Measurements from ENCODE around the gene CREBBP.

Gene CREBBP

GRCh38 chr16:3799354-3799753, 81.2 kb downstream of the CREBBP start:
- Histone ChIP-seq H3K9me3 (ENCODE audit: severe bottlenecking) (no peaks in the 10 kb centered on the region), H3K36me3 (peaks cover 5% of the 10 kb centered on the region; the same call in 1 of the 2 replicates), H3K27ac (no peak overlapping the region), H3K27me3 (ENCODE audit: insufficient read depth, low read depth, severe bottlenecking) (no peaks in the 10 kb centered on the region), H3K4me3 (ENCODE audit: low read depth, low read length) (no peak overlapping the region)
- DNase-seq: no peak
- no peak for TF ChIP-seq CTCF (IDR thresholded peaks at IDR 0.05; ENCODE audit: low read depth, low read length)

GRCh38 chr16:3798838-3799237, 81.7 kb downstream of the CREBBP start:
- Histone ChIP-seq H3K4me3 (ENCODE audit: low read depth, low read length) (no peak overlapping the region), H3K9me3 (ENCODE audit: severe bottlenecking) (no peaks in the 10 kb centered on the region), H3K27ac (no peak overlapping the region), H3K27me3 (ENCODE audit: insufficient read depth, low read depth, severe bottlenecking) (no peaks in the 10 kb centered on the region), H3K36me3 (peaks cover 5% of the 10 kb centered on the region; the same call in 1 of the 2 replicates)
- no peak for TF ChIP-seq CTCF (IDR thresholded peaks at IDR 0.05; ENCODE audit: low read depth, low read length)
- DNase-seq: no peak

DNA sequence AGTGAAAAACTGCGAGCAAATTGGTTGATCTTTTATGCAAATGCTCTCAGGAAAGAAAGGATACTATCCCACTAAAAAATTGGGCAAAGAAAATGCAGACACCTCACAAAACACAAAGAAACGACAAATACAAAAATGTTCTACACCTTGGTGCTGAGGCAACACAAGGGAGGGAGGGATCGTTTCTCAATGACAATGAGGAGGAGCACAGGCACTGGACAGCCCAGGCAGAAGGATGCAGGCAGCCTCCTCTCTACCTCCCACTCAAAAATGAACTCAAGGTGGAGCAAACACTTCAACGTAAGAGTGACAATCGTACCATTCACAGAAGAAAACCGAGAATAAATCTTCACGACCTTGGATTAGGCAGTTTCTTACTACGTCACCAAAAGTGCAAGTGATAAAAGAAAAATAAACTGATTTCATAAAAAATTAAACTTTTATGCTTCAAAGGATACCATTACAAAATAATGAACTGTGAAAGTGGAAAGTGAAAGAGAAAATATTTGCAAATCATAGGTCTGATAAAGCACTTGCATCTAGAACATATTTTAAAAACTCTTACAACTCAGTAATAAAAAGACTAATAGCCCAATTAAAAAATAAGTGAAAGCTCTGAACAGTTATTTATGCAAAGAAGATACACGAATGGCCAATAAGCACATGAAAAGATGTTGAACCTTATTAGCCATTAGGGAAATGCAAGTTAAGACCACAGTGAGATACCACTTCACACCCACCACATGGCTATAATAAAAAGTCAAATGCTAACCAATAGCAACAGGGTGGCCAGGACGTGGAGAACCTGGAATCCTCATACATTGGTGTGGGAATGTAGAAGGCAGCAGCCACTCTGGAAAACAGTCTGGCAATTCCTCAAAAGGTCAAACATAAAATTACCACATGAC, 82.4 kb downstream of the CREBBP start:
- no peak for TF ChIP-seq CTCF (IDR thresholded peaks at IDR 0.05; ENCODE audit: low read depth, low read length)
- no peak for DNase-seq
- no peaks in the 10 kb centered on the region for H3K27me3 ChIP-seq (ENCODE audit: insufficient read depth, low read depth, severe bottlenecking)
- H3K27ac ChIP-seq: no peak overlapping the region
- no peak overlapping the region for H3K4me3 ChIP-seq (ENCODE audit: low read depth, low read length)
- peaks cover 5% of the 10 kb centered on the region for H3K36me3 ChIP-seq
- no peaks in the 10 kb centered on the region for H3K9me3 ChIP-seq (ENCODE audit: severe bottlenecking)

DNA sequence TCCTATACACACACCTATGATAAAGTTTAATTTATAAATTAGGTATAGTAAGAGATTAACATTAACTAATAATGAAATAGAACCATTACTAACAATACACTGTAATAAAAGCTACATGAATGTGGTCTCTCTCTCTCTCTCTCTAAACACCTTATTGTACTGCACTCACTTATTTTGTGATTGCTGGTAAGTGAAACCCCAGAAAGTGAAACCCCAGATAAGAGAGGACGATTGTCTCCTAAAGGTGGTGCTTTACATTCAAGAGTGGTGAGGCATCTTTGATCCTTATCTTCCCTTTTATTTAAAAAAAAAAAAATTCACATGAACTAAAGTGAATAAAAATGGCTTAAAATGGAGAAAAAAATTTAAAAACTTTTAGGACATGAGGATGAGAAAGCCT, 83.0 kb downstream of the CREBBP start:
- Histone ChIP-seq H3K4me3 (ENCODE audit: low read depth, low read length) (no peak overlapping the region), H3K36me3 (peaks cover 12% of the 10 kb centered on the region), H3K27me3 (ENCODE audit: insufficient read depth, low read depth, severe bottlenecking) (no peaks in the 10 kb centered on the region), H3K9me3 (ENCODE audit: severe bottlenecking) (no peaks in the 10 kb centered on the region), H3K27ac (no peak overlapping the region)
- TF ChIP-seq CTCF (IDR thresholded peaks at IDR 0.05; ENCODE audit: low read depth, low read length): no peak
- no peak for DNase-seq

- Histone ChIP-seq H3K36me3 (peaks cover 47% of the 10 kb centered on the region), H3K27me3 (ENCODE audit: insufficient read depth, low read depth, severe bottlenecking) (no peaks in the 10 kb centered on the region), H3K4me3 (ENCODE audit: low read depth, low read length) (no peak overlapping the region), H3K9me3 (ENCODE audit: severe bottlenecking) (no peaks in the 10 kb centered on the region), H3K27ac (no peak overlapping the region)
- no peak for DNase-seq
- no peak for TF ChIP-seq CTCF (IDR thresholded peaks at IDR 0.05; ENCODE audit: low read depth, low read length)
Measured at GRCh38 chr16:3793161-3793576, 87.3 kb downstream of the CREBBP start.

Measured in WERI-Rb-1 (cell line).